NCI-H524 treated with DMSO at 0.1 percent for 48 hours (cell line): ENCODE results near the gene SLC7A6OS.

Source experiments
- DNase-seq: peaks from one replicate; lab custom pipeline; 2025; lab: John Stamatoyannopoulos, UW

Gene SLC7A6OS

GRCh38 chr16:68253721-68254120, 57.0 kb downstream of the SLC7A6OS start:
- DNase-seq: no peak

GRCh38 chr16:68252383-68252782, 58.4 kb downstream of the SLC7A6OS start:
- no peak for DNase-seq

- no peak for DNase-seq
Measured at GRCh38 chr16:68251832-68252231, 58.9 kb downstream of the SLC7A6OS start.

- no peak for DNase-seq
Measured at GRCh38 chr16:68250951-68251350, 59.8 kb downstream of the SLC7A6OS start.

- DNase-seq: no peak
Measured at GRCh38 chr16:68249371-68249770, 61.4 kb downstream of the SLC7A6OS start.
